Cardiac muscle cell (in vitro differentiated cells and primary cell): Measurements from ENCODE around the gene AXIN2. TPM values are rescaled to one million over a fixed set of nuclear protein-coding genes. Genes with fewer than 3 reads are reported as not detected.
"Not testable (repeated sequence)": the region's sequence is repeated elsewhere in the genome, so short reads cannot be mapped to it uniquely, and the experiment has no call there.

Source experiments
- DNase-seq, 2 donors: peaks; one replicate each; pipeline versions ENCODE4 v3.0.0 to v3.0.0-alpha.2; 2010 to 2017; ENCODE audit warnings: low read depth in 1 of 2, low spot score in 1 of 2
- H3K27ac ChIP-seq: fragments of 200-600 bp; sonication (generic); 2 replicates; pipeline ENCODE4 v1.5.1; 2016
- H3K27me3 ChIP-seq: fragments of 200-600 bp; sonication (generic); 2 replicates; pipeline ENCODE4 v1.6.0; 2016; ENCODE audit warnings: control low read depth
- H3K36me3 ChIP-seq: fragments of 200-600 bp; sonication (generic); 2 replicates; pipeline ENCODE4 v1.5.1; 2016; ENCODE audit warnings: control low read depth
- H3K4me1 ChIP-seq: fragments of 200-600 bp; sonication (generic); 2 replicates; pipeline ENCODE4 v1.8.1; 2017; ENCODE audit warnings: low read depth, mild to moderate bottlenecking, mixed run types
- H3K4me3 ChIP-seq: fragments of 200-600 bp; sonication (generic); 2 replicates; pipeline ENCODE4 v1.5.1; 2016; ENCODE audit warnings: mild to moderate bottlenecking
- H3K9me3 ChIP-seq: fragments of 200-600 bp; sonication (generic); 2 replicates; pipeline ENCODE4 v1.5.1; 2017; ENCODE audit warnings: low read depth, mild to moderate bottlenecking, control low read depth
- polyA plus RNA-seq: library from polyadenylated mRNA; unstranded; fragments of >200 nt; fragmentation: Nextera tagmentation; extraction: Ambion mirVana; gene quantifications from 2 replicates; pipeline ENCODE4 v1.2.1, GENCODE V29; 2016
- total RNA-seq: library from RNA; depleted of rRNA; stranded (reverse); fragments of >200 nt; gene quantifications from 2 replicates; pipeline ENCODE4 v1.2.3, GENCODE V29; 2016
- TF ChIP-seq, protein P1 (sequence below): IDR thresholded peaks from 2 replicates; pipeline ENCODE4 v1.5.1; 2012; ENCODE audit warnings: low read depth, mild to moderate bottlenecking, low read length

Gene AXIN2
- total and polyA plus RNA-seq, 2 experiments from 2014 or later: 22.3 to 35.4 TPM

GRCh38 chr17:65488665-65489064, 72.8 kb downstream of the AXIN2 start:
- H3K4me1 ChIP-seq: peaks cover 4% of the 10 kb centered on the region
- TF ChIP-seq, protein P1, sequence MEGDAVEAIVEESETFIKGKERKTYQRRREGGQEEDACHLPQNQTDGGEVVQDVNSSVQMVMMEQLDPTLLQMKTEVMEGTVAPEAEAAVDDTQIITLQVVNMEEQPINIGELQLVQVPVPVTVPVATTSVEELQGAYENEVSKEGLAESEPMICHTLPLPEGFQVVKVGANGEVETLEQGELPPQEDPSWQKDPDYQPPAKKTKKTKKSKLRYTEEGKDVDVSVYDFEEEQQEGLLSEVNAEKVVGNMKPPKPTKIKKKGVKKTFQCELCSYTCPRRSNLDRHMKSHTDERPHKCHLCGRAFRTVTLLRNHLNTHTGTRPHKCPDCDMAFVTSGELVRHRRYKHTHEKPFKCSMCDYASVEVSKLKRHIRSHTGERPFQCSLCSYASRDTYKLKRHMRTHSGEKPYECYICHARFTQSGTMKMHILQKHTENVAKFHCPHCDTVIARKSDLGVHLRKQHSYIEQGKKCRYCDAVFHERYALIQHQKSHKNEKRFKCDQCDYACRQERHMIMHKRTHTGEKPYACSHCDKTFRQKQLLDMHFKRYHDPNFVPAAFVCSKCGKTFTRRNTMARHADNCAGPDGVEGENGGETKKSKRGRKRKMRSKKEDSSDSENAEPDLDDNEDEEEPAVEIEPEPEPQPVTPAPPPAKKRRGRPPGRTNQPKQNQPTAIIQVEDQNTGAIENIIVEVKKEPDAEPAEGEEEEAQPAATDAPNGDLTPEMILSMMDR: no peak

GRCh38 chr17:65487990-65488389, 73.5 kb downstream of the AXIN2 start:
- peaks cover 4% of the 10 kb centered on the region for H3K4me1 ChIP-seq
- no peaks in the 10 kb centered on the region for H3K36me3 ChIP-seq
- no peaks in the 10 kb centered on the region for H3K27me3 ChIP-seq
- H3K4me3 ChIP-seq: no peak overlapping the region
- no peak for DNase-seq
- TF ChIP-seq, protein P1: no peak
- H3K9me3 ChIP-seq: no peaks in the 10 kb centered on the region
- no peak overlapping the region for H3K27ac ChIP-seq

More at GRCh38 chr17:65488665-65489064, 72.8 kb downstream of the AXIN2 start:
- no peak overlapping the region for H3K4me3 ChIP-seq
- H3K36me3 ChIP-seq: no peaks in the 10 kb centered on the region
- no peaks in the 10 kb centered on the region for H3K9me3 ChIP-seq
- H3K27me3 ChIP-seq: no peaks in the 10 kb centered on the region
- no peak for DNase-seq
- H3K27ac ChIP-seq: no peak overlapping the region

DNA sequence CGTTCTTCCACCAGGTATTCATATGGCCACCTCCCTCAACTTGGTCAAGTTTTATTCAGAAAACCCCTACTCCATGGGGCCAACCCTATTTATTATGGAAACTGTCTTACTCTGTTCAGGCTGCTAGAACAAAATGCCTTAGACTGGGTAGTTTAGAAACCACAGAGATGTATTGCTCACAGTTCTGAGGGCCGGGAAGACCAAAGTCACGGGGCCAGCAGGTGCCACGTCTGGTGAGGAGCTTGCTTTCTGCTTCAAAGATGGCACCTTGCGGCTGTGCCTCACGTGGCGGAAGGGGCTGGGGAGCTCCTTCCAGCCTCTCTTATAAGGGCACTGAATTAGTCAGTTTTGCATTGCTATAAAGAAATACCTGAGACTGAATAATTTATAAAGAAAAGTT, 74.3 kb downstream of the AXIN2 start:
- TF ChIP-seq, protein P1: no peak
- H3K36me3 ChIP-seq: no peaks in the 10 kb centered on the region

DNA sequence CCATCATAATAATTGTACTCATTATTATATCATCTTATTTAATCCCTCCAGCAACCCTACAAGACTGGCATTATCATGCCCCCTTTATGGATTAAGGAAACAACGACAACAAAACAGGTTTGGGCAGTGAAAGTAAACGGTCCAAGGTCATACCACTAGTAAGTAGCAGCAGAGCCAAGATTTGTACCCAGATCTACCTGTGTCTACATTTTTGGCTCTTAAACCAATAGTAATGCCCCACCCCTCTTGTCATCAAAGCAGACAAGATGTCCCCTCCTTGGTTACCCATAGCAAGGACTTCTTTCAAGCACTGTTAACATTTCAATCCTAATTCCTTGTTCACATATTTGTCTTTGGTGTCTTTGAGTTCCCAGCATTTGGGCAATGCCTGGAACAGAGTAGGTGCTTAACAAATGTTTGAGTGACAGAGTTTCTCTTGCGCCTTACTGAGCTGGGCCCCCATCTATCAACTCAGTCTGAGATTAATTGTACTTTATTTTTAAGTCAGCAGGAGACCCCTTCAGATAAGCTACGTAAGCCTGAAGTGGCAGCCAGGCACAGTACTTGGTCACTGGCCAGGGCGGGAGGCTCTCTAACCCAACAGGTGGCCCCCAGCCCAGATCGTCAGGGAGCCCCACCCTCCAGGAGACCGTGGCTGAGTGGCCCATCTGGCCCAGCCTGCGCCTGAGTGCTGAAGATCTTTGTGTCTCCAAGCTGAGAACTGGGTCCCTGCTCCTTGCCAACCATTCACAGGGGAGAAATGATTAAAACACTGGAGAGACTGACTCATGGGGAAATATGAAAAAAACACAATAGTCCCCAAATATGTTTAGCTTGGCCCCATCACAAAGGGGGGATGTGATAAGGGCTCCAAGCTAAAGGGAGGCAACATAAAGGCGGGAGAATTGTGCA, 75.8 kb downstream of the AXIN2 start:
- TF ChIP-seq, protein P1: no peak
- H3K4me1 ChIP-seq: peaks cover 4% of the 10 kb centered on the region
- H3K27me3 ChIP-seq: no peaks in the 10 kb centered on the region
- no peak overlapping the region for H3K27ac ChIP-seq
- H3K4me3 ChIP-seq: no peak overlapping the region
- no peaks in the 10 kb centered on the region for H3K9me3 ChIP-seq
- no peaks in the 10 kb centered on the region for H3K36me3 ChIP-seq
- DNase-seq: peak in 1 of 2 donors; percentile 90

More for the DNA sequence above, 74.3 kb downstream of the AXIN2 start:
- H3K4me3 ChIP-seq: no peak overlapping the region
- H3K9me3 ChIP-seq: no peaks in the 10 kb centered on the region
- no peaks in the 10 kb centered on the region for H3K27me3 ChIP-seq
- H3K27ac ChIP-seq: no peak overlapping the region
- H3K4me1 ChIP-seq: peaks cover 4% of the 10 kb centered on the region
- DNase-seq: no peak

GRCh38 chr17:65484405-65484804, 77.0 kb downstream of the AXIN2 start:
- DNase-seq, H3K9me3 ChIP-seq, H3K4me1 ChIP-seq, H3K36me3 ChIP-seq, H3K4me3 ChIP-seq, H3K27ac ChIP-seq, H3K27me3 ChIP-seq: not testable (repeated sequence)

GRCh38 chr17:65483438-65483837, 78.0 kb downstream of the AXIN2 start:
- DNase-seq: no peak
- H3K27ac ChIP-seq: no peak overlapping the region
- TF ChIP-seq, protein P1: no peak
- H3K4me3 ChIP-seq: no peak overlapping the region
- H3K4me1 ChIP-seq: peaks cover 4% of the 10 kb centered on the region
- H3K9me3 ChIP-seq: no peaks in the 10 kb centered on the region
- H3K36me3 ChIP-seq: no peaks in the 10 kb centered on the region
- H3K27me3 ChIP-seq: no peaks in the 10 kb centered on the region
